GM23338 (cell line): Measurements from ENCODE around the gene PHACTR1. TPM values are rescaled to one million over a fixed set of nuclear protein-coding genes. Genes with fewer than 3 reads are reported as not detected.

ENCODE experiments used
- ATAC-seq: fragments of 200-7000 bp; cut with Tn5 transposase; 3 replicates; pipeline ENCODE4 v1.9.1; 2020
- DNase-seq: peaks from one replicate; pipeline ENCODE4 v3.0.0-alpha.2; 2015; ENCODE audit warnings: low spot score
- H2AFZ ChIP-seq: fragments of 200-600 bp; sonication (generic); 2 replicates; pipeline ENCODE4 v1.8.0; 2016; ENCODE audit warnings: antibody characterized with exemption, mild to moderate bottlenecking, moderate library complexity
- H3F3A ChIP-seq: fragments of 200-600 bp; sonication (generic); replicated peaks from 2 replicates; pipeline ENCODE4 v1.8.0; 2017; ENCODE audit warnings: antibody characterized with exemption, mixed run types, low read depth
- H3K27ac ChIP-seq: fragments of 200-600 bp; sonication (generic); 2 replicates; pipeline ENCODE4 v1.6.1; 2016; ENCODE audit warnings: low read depth
- H3K27me3 ChIP-seq: fragments of 200-600 bp; sonication (generic); 2 replicates; pipeline ENCODE4 v1.8.0; 2016; ENCODE audit warnings: mild to moderate bottlenecking, mixed run types, moderate library complexity; ENCODE audit not compliant: insufficient read depth
- H3K36me3 ChIP-seq: fragments of 200-600 bp; sonication (generic); 2 replicates; pipeline ENCODE4 v1.8.0; 2016; ENCODE audit warnings: mild to moderate bottlenecking; ENCODE audit not compliant: insufficient read depth
- H3K4me1 ChIP-seq: fragments of 200-600 bp; sonication (generic); 2 replicates; pipeline ENCODE4 v1.8.0; 2016; ENCODE audit warnings: mild to moderate bottlenecking, moderate library complexity; ENCODE audit not compliant: insufficient read depth
- H3K4me2 ChIP-seq: fragments of 200-600 bp; sonication (generic); 2 replicates; pipeline ENCODE4 v1.7.1; 2017; ENCODE audit warnings: mixed run types
- H3K4me3 ChIP-seq: fragments of 200-600 bp; sonication (generic); 2 replicates; pipeline ENCODE4 v1.6.1; 2016; ENCODE audit warnings: mixed run types
- H3K79me2 ChIP-seq: fragments of 200-600 bp; sonication (generic); replicated peaks from 2 replicates; pipeline ENCODE4 v1.8.0; 2017; ENCODE audit warnings: mild to moderate bottlenecking; ENCODE audit not compliant: insufficient read depth
- H3K9me2 ChIP-seq: fragments of 200-600 bp; sonication (generic); 2 replicates; pipeline ENCODE4 v1.8.0; 2017; ENCODE audit not compliant: insufficient read depth
- H4K20me1 ChIP-seq: fragments of 200-600 bp; sonication (generic); replicated peaks from 2 replicates; pipeline ENCODE4 v1.8.0; 2017; ENCODE audit warnings: mild to moderate bottlenecking; ENCODE audit not compliant: insufficient read depth
- H3K27ac Mint-ChIP-seq: 2 replicates; pipeline ENCODE4 v1.8.0; 2020; ENCODE audit warnings: inconsistent platforms, mild to moderate bottlenecking, moderate library complexity, mixed read lengths
- H3K27me3 Mint-ChIP-seq: 3 replicates; pipeline ENCODE4 v1.8.0; 2022; ENCODE audit warnings: low read depth, mild to moderate bottlenecking, moderate library complexity, mixed read lengths, inconsistent platforms; ENCODE audit not compliant: insufficient read depth, poor library complexity
- H3K36me3 Mint-ChIP-seq: 3 replicates; pipeline ENCODE4 v1.8.0; 2021; ENCODE audit warnings: low read depth, mild to moderate bottlenecking, inconsistent platforms, moderate library complexity, mixed read lengths
- H3K4me1 Mint-ChIP-seq: 3 replicates; pipeline ENCODE4 v1.8.0; 2020; ENCODE audit warnings: mild to moderate bottlenecking, inconsistent platforms, mixed read lengths
- H3K4me3 Mint-ChIP-seq: 3 replicates; pipeline ENCODE4 v1.8.0; 2021; ENCODE audit warnings: moderate library complexity, mild to moderate bottlenecking, inconsistent platforms, mixed read lengths
- H3K9me3 Mint-ChIP-seq: 3 replicates; pipeline ENCODE4 v1.8.0; 2020; ENCODE audit warnings: moderate library complexity, mild to moderate bottlenecking, inconsistent platforms, mixed read lengths
- EZH2 ChIP-seq: fragments of 200-600 bp; sonication (generic); IDR thresholded peaks from one replicate; pipeline ENCODE4 v1.8.0; 2017; ENCODE audit warnings: antibody characterized with exemption, mild to moderate bottlenecking, low read depth; ENCODE audit not compliant: unreplicated experiment
- EZH2phosphoT487 ChIP-seq: fragments of 200-600 bp; sonication (generic); IDR thresholded peaks from one replicate; pipeline ENCODE4 v1.8.1; 2018; ENCODE audit warnings: antibody characterized with exemption; ENCODE audit not compliant: unreplicated experiment
- JUNB ChIP-seq: IDR thresholded peaks from one replicate; pipeline ENCODE4 v1.6.1; 2016; ENCODE audit warnings: antibody characterized with exemption; ENCODE audit not compliant: unreplicated experiment
- NANOG ChIP-seq: IDR thresholded peaks from 2 replicates; pipeline ENCODE4 v1.6.1; 2016; ENCODE audit warnings: antibody characterized with exemption, borderline replicate concordance
- POLR2AphosphoS5 ChIP-seq: IDR thresholded peaks from 2 replicates; pipeline ENCODE4 v1.6.1; 2016; ENCODE audit warnings: antibody characterized with exemption, low read depth
- ZNF331 ChIP-seq: fragments of 250-450 bp; sonication (Bioruptor Pico); IDR thresholded peaks from 2 replicates; pipeline ENCODE4 v1.5.0; 2020; ENCODE audit warnings: low read depth, mild to moderate bottlenecking, moderate library complexity
- polyA plus RNA-seq: library from polyadenylated mRNA; unstranded; fragments of >200 nt; fragmentation: Nextera tagmentation; extraction: Ambion mirVana; gene quantifications from 2 replicates; pipeline ENCODE4 v1.2.1, GENCODE V29; 2016
- total RNA-seq: library from RNA; depleted of rRNA; stranded (reverse); fragments of >200 nt; shearing (Covaris generic); gene quantifications from 2 replicates; pipeline ENCODE4 v1.2.3, GENCODE V29; 2014
- TF ChIP-seq, protein P1 (sequence below): fragments of 250-450 bp; sonication (Bioruptor Pico); IDR thresholded peaks from 2 replicates; pipeline ENCODE4 v1.5.0; 2020; ENCODE audit warnings: mild to moderate bottlenecking, moderate library complexity
- TF ChIP-seq, protein P2 (sequence below), 2 experiments: fragments of 200-600 bp in 1 of 2; sonication (generic) in 1 of 2; conservative IDR thresholded peaks; 2 replicates each; pipeline versions ENCODE4 v1.5.1 to v1.6.1; 2016 to 2017; ENCODE audit warnings: antibody characterized with exemption in 2 of 2, low read depth in 2 of 2, mild to moderate bottlenecking in 2 of 2, moderate library complexity in 1 of 2
- TF ChIP-seq, protein P3 (sequence below): IDR thresholded peaks from 2 replicates; pipeline ENCODE4 v1.6.1; 2016; ENCODE audit warnings: antibody characterized with exemption

The PHACTR1 gene
- total and polyA plus RNA-seq, 2 experiments from 2014 or later = 5.9 to 19.3 TPM

DNA sequence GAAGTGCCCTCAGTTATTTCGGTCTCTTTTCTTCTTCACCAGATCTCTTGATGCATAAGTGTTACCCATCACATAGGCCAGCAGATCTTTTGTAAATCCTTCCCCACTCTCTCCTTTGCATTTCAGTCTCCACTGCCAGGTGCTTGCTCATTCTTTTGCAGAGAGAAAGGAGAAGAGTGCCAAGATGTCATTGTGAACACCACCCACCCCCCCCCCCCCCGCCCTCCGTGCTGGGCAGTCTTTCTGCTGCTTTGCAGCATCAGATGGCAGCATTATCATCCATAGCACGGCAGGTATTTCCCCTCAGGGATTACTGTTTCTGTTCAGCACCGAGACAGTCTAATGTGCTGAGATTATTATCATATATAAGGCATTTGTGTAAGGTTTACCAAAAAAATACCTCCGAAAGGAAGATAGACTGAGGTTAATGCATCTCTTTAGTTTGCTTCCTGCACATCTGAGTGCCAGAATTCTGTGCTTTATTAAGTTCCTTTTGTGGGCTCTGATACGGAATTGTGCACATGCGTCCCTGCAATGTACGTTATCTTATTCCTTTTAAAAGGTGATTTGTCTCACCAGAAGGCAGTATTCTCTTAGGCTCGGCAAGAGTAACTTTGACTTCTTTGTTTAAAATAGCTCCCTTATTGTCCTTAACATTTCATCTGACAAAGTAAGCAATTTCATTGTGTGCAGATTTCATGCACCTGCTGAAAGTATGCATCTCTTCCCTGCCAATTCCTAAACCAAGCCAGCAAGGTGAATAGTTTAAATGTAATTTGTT is 128.8 kb downstream of the PHACTR1 start:
- peak; percentile 30 for DNase-seq
- no peak overlapping the region for H2AFZ ChIP-seq
- H3F3A ChIP-seq = no peaks in the 10 kb centered on the region
- no peaks in the 10 kb centered on the region for H3K79me2 ChIP-seq
- H3K4me3 Mint-ChIP-seq = no peak overlapping the region
- peak; percentile 71 for ATAC-seq
- TF ChIP-seq EZH2phosphoT487 (no peak), EZH2 (no peak), JUNB (no peak), ZNF331 (CRISPR knock-in tag) (no peak), POLR2AphosphoS5 (no peak), NANOG (no peak)
- TF ChIP-seq, protein P1, sequence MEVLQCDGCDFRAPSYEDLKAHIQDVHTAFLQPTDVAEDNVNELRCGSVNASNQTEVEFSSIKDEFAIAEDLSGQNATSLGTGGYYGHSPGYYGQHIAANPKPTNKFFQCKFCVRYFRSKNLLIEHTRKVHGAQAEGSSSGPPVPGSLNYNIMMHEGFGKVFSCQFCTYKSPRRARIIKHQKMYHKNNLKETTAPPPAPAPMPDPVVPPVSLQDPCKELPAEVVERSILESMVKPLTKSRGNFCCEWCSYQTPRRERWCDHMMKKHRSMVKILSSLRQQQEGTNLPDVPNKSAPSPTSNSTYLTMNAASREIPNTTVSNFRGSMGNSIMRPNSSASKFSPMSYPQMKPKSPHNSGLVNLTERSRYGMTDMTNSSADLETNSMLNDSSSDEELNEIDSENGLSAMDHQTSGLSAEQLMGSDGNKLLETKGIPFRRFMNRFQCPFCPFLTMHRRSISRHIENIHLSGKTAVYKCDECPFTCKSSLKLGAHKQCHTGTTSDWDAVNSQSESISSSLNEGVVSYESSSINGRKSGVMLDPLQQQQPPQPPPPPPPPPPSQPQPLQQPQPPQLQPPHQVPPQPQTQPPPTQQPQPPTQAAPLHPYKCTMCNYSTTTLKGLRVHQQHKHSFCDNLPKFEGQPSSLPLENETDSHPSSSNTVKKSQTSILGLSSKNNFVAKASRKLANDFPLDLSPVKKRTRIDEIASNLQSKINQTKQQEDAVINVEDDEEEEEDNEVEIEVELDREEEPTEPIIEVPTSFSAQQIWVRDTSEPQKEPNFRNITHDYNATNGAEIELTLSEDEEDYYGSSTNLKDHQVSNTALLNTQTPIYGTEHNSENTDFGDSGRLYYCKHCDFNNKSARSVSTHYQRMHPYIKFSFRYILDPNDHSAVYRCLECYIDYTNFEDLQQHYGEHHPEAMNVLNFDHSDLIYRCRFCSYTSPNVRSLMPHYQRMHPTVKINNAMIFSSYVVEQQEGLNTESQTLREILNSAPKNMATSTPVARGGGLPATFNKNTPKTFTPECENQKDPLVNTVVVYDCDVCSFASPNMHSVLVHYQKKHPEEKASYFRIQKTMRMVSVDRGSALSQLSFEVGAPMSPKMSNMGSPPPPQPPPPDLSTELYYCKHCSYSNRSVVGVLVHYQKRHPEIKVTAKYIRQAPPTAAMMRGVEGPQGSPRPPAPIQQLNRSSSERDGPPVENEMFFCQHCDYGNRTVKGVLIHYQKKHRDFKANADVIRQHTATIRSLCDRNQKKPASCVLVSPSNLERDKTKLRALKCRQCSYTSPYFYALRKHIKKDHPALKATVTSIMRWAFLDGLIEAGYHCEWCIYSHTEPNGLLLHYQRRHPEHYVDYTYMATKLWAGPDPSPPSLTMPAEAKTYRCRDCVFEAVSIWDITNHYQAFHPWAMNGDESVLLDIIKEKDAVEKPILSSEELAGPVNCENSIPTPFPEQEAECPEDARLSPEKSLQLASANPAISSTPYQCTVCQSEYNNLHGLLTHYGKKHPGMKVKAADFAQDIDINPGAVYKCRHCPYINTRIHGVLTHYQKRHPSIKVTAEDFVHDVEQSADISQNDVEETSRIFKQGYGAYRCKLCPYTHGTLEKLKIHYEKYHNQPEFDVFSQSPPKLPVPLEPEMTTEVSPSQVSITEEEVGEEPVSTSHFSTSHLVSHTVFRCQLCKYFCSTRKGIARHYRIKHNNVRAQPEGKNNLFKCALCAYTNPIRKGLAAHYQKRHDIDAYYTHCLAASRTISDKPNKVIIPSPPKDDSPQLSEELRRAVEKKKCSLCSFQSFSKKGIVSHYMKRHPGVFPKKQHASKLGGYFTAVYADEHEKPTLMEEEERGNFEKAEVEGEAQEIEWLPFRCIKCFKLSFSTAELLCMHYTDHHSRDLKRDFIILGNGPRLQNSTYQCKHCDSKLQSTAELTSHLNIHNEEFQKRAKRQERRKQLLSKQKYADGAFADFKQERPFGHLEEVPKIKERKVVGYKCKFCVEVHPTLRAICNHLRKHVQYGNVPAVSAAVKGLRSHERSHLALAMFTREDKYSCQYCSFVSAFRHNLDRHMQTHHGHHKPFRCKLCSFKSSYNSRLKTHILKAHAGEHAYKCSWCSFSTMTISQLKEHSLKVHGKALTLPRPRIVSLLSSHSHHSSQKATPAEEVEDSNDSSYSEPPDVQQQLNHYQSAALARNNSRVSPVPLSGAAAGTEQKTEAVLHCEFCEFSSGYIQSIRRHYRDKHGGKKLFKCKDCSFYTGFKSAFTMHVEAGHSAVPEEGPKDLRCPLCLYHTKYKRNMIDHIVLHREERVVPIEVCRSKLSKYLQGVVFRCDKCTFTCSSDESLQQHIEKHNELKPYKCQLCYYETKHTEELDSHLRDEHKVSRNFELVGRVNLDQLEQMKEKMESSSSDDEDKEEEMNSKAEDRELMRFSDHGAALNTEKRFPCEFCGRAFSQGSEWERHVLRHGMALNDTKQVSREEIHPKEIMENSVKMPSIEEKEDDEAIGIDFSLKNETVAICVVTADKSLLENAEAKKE (CRISPR knock-in tag) = no peak
- TF ChIP-seq, protein P2, sequence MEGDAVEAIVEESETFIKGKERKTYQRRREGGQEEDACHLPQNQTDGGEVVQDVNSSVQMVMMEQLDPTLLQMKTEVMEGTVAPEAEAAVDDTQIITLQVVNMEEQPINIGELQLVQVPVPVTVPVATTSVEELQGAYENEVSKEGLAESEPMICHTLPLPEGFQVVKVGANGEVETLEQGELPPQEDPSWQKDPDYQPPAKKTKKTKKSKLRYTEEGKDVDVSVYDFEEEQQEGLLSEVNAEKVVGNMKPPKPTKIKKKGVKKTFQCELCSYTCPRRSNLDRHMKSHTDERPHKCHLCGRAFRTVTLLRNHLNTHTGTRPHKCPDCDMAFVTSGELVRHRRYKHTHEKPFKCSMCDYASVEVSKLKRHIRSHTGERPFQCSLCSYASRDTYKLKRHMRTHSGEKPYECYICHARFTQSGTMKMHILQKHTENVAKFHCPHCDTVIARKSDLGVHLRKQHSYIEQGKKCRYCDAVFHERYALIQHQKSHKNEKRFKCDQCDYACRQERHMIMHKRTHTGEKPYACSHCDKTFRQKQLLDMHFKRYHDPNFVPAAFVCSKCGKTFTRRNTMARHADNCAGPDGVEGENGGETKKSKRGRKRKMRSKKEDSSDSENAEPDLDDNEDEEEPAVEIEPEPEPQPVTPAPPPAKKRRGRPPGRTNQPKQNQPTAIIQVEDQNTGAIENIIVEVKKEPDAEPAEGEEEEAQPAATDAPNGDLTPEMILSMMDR (conservative IDR thresholded peaks at IDR 0.05; ENCODE audit: low read depth in 2 of 2) = no peak
- TF ChIP-seq, protein P3, sequence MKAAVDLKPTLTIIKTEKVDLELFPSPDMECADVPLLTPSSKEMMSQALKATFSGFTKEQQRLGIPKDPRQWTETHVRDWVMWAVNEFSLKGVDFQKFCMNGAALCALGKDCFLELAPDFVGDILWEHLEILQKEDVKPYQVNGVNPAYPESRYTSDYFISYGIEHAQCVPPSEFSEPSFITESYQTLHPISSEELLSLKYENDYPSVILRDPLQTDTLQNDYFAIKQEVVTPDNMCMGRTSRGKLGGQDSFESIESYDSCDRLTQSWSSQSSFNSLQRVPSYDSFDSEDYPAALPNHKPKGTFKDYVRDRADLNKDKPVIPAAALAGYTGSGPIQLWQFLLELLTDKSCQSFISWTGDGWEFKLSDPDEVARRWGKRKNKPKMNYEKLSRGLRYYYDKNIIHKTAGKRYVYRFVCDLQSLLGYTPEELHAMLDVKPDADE = no peak
- peaks cover 33% of the 10 kb centered on the region for H3K4me1 Mint-ChIP-seq
- no peak overlapping the region for H3K27ac Mint-ChIP-seq
- no peaks in the 10 kb centered on the region for H3K9me3 Mint-ChIP-seq
- H3K27me3 ChIP-seq = no peaks in the 10 kb centered on the region
- peaks cover 1% of the 10 kb centered on the region for H3K27me3 Mint-ChIP-seq
- H4K20me1 ChIP-seq = no peaks in the 10 kb centered on the region
- no peaks in the 10 kb centered on the region for H3K36me3 ChIP-seq
- H3K9me2 ChIP-seq = no peaks in the 10 kb centered on the region
- H3K4me1 ChIP-seq = peaks cover 33% of the 10 kb centered on the region
- H3K4me2 ChIP-seq = peak overlapping the region; percentile 27; the same call in 1 of the 2 replicates
- no peak overlapping the region for H3K27ac ChIP-seq
- H3K4me3 ChIP-seq = no peak overlapping the region
- no peaks in the 10 kb centered on the region for H3K36me3 Mint-ChIP-seq
